Kidney (tissue), 14 donors: ENCODE results near the gene CAMKMT. TPM values are rescaled to one million over a fixed set of nuclear protein-coding genes. Genes with fewer than 3 reads are reported as not detected.

Source experiments
- DNase-seq, 5 donors: peaks; one replicate each; pipeline ENCODE4 v3.0.0-alpha.2; 2013 to 2020
- FAIRE-seq: peaks from 2 replicates; lab custom pipeline; 2012; peaks lifted over from hg19 to GRCh38; lab: Jason Lieb, UNC
- H3K27ac ChIP-seq, 2 donors: one replicate each; pipeline ENCODE4 v1.7.0; 2013; ENCODE audit warnings: low read depth in 2 of 2, low read length in 2 of 2, inconsistent platforms in 1 of 2
- H3K27me3 ChIP-seq: one replicate; pipeline ENCODE4 v1.7.1; 2013; ENCODE audit warnings: low read length, inconsistent platforms; ENCODE audit not compliant: control insufficient read depth, insufficient read depth
- H3K36me3 ChIP-seq, 3 donors: one replicate each; pipeline versions ENCODE4 v1.7.0 to v1.7.1; 2013; ENCODE audit warnings: low read length in 3 of 3, control low read depth in 1 of 3, inconsistent platforms in 1 of 3; ENCODE audit not compliant: insufficient read depth in 3 of 3, control insufficient read depth in 2 of 3
- H3K4me1 ChIP-seq, 3 donors: one replicate each; pipeline versions ENCODE4 v1.7.0 to v1.7.1; 2013; ENCODE audit warnings: low read length in 3 of 3, inconsistent platforms in 1 of 3, low read depth in 1 of 3; ENCODE audit not compliant: control insufficient read depth in 2 of 3, insufficient read depth in 2 of 3
- H3K4me3 ChIP-seq, 3 donors: one replicate each; pipeline versions ENCODE4 v1.7.0 to v1.8.1; 2013; ENCODE audit warnings: low read length in 3 of 3, control low read depth in 1 of 3, inconsistent platforms in 1 of 3
- H3K9ac ChIP-seq, 3 donors: one replicate each; pipeline versions ENCODE4 v1.7.0 to v1.7.1; 2013; ENCODE audit warnings: low read length in 3 of 3, control low read depth in 1 of 3, inconsistent platforms in 1 of 3
- H3K9me3 ChIP-seq, 3 donors: one replicate each; pipeline versions ENCODE4 v1.7.0 to v1.7.1; 2013; ENCODE audit warnings: low read length in 3 of 3, control low read depth in 1 of 3, inconsistent platforms in 1 of 3; ENCODE audit not compliant: control insufficient read depth in 2 of 3, insufficient read depth in 1 of 3
- CTCF ChIP-seq: IDR thresholded peaks from 3 replicates; pipeline ENCODE4 v1.5.1; 2012; ENCODE audit warnings: mild to moderate bottlenecking, moderate library complexity, borderline replicate concordance; ENCODE audit not compliant: insufficient read depth; ENCODE audit errors: extremely low read depth
- intact Hi-C: fragments of 100-400 bp; cut with DNase I; formaldehyde crosslinking; loops from one replicate; pipeline ENCODE4 v1.11.1; 2022
- polyA plus RNA-seq: library from polyadenylated mRNA; stranded (reverse); fragments of 350-450 nt; fragmentation: Illumina TruSeq; extraction: RNeasy Lipid Tissue Mini Kit (QIAGEN cat#74804); gene quantifications from one replicate; pipeline ENCODE4 v1.2.3, GENCODE V29; 2014; ENCODE audit warnings: low read depth, low replicate concordance; ENCODE audit not compliant: insufficient read depth
- total RNA-seq: library from RNA; stranded (reverse); fragmentation: NEBNext Ultra II Directional; extraction: Animal tissue kit (Norgen Biotek cat#: 25700); gene quantifications from one replicate; pipeline ENCODE4 v1.2.1, GENCODE V29; 2021
- donor health status: control.
- donor health status: control.
- donor health status: control.
- donor health status: control.
- donor health status: control.
- donor health status: DM: yes; HTN: yes; CAD: no.
- donor health status: Normal renal cell carcinoma (clear cell type).

Gene CAMKMT
- total and polyA plus RNA-seq, 2 donors from 2014 or later: 9.9 to 14.5 TPM

- no peak overlapping the region for H3K4me3 ChIP-seq
- intact Hi-C loops: no loop called here
- no peaks in the 10 kb centered on the region for H3K4me1 ChIP-seq
- no peaks in the 10 kb centered on the region for H3K27me3 ChIP-seq
- H3K27ac ChIP-seq: no peak overlapping the region
- no peak for DNase-seq
- FAIRE-seq: no peak
- TF ChIP-seq CTCF: no peak
- no peaks in the 10 kb centered on the region for H3K9me3 ChIP-seq
- no peak overlapping the region for H3K9ac ChIP-seq
- no peaks in the 10 kb centered on the region for H3K36me3 ChIP-seq
These were observed 153.7 kb downstream of the CAMKMT start for GRCh38 chr2:44515416-44515815.

GRCh38 chr2:44519026-44519425 is 157.3 kb downstream of the CAMKMT start:
- Histone ChIP-seq H3K9ac (no peak overlapping the region), H3K27ac (no peak overlapping the region), H3K4me1 (peaks cover 0 to 2% (median 0%) of the 10 kb centered on the region in 3 donors), H3K4me3 (no peak overlapping the region), H3K9me3 (peaks cover 0 to 14% (median 7%) of the 10 kb centered on the region in 3 donors), H3K36me3 (no peaks in the 10 kb centered on the region), H3K27me3 (no peaks in the 10 kb centered on the region)
- no peak for TF ChIP-seq CTCF
- FAIRE-seq (no peak), DNase-seq (no peak)
- intact Hi-C loops: no loop called here

- Histone ChIP-seq H3K27ac (no peak overlapping the region), H3K9ac (no peak overlapping the region), H3K4me1 (peaks cover 0 to 7% (median 0%) of the 10 kb centered on the region in 3 donors), H3K27me3 (no peaks in the 10 kb centered on the region), H3K36me3 (no peaks in the 10 kb centered on the region), H3K9me3 (peaks cover 0 to 14% (median 7%) of the 10 kb centered on the region in 3 donors), H3K4me3 (no peak overlapping the region)
- FAIRE-seq (no peak), DNase-seq (no peak)
- intact Hi-C loops: no loop called here
- TF ChIP-seq CTCF: no peak
These were observed 161.1 kb downstream of the CAMKMT start for GRCh38 chr2:44522846-44523245.
